Type B pancreatic cell (in vitro differentiated cells): ENCODE data around the gene RNF166. TPM values are rescaled to one million over a fixed set of nuclear protein-coding genes. Genes with fewer than 3 reads are reported as not detected.

ENCODE experiments used
- DNase-seq: peaks from one replicate; pipeline ENCODE4 v3.0.0; 2021; ENCODE audit warnings: mixed read lengths; ENCODE audit not compliant: unreplicated experiment; ENCODE audit errors: extremely low spot score
- H3K27ac Mint-ChIP-seq: 2 replicates; pipeline ENCODE4 v1.8.0; 2021; ENCODE audit warnings: mild to moderate bottlenecking, mixed read lengths
- H3K27me3 Mint-ChIP-seq: 2 replicates; pipeline ENCODE4 v1.8.0; 2021; ENCODE audit warnings: mixed read lengths
- H3K36me3 Mint-ChIP-seq: 2 replicates; pipeline ENCODE4 v1.8.0; 2021; ENCODE audit warnings: mixed read lengths
- H3K4me1 Mint-ChIP-seq: one replicate; pipeline ENCODE4 v1.8.0; 2021; ENCODE audit warnings: mixed read lengths; ENCODE audit not compliant: unreplicated experiment
- H3K4me3 Mint-ChIP-seq: 2 replicates; pipeline ENCODE4 v1.8.0; 2021; ENCODE audit warnings: mild to moderate bottlenecking, mixed read lengths
- H3K9me3 Mint-ChIP-seq: 2 replicates; pipeline ENCODE4 v1.8.0; 2021; ENCODE audit warnings: mixed read lengths
- CTCF ChIP-seq: fragments of 200-600 bp; sonication (generic); conservative IDR thresholded peaks from 2 replicates; pipeline ENCODE4 v1.5.0; 2021; ENCODE audit warnings: antibody characterized with exemption, mild to moderate bottlenecking
- total RNA-seq: library from RNA; stranded (reverse); gene quantifications from 2 replicates; pipeline ENCODE4 v1.2.1, GENCODE V29; 2021; ENCODE audit warnings: low replicate concordance

RNF166 gene
- total RNA-seq, 1 donor from 2014 or later = 20.1 TPM

GRCh38 chr16:88716601-88717001 is 10.4 kb upstream of the RNF166 start:
- H3K27ac Mint-ChIP-seq = no peak overlapping the region
- H3K27me3 Mint-ChIP-seq = no peaks in the 10 kb centered on the region
- H3K4me1 Mint-ChIP-seq = no peaks in the 10 kb centered on the region
- no peak for DNase-seq
- H3K36me3 Mint-ChIP-seq = no peaks in the 10 kb centered on the region
- H3K4me3 Mint-ChIP-seq = no peak overlapping the region
- TF ChIP-seq CTCF = no peak
- no peaks in the 10 kb centered on the region for H3K9me3 Mint-ChIP-seq

- Mint-ChIP-seq H3K4me3 (no peak overlapping the region), H3K4me1 (no peaks in the 10 kb centered on the region), H3K9me3 (no peaks in the 10 kb centered on the region), H3K27me3 (no peaks in the 10 kb centered on the region), H3K27ac (no peak overlapping the region), H3K36me3 (no peaks in the 10 kb centered on the region)
- no peak for TF ChIP-seq CTCF
- DNase-seq = no peak
Measured at GRCh38 chr16:88716201-88716600, 10.0 kb upstream of the RNF166 start.

GRCh38 chr16:88715312-88716190 is 9.3 kb upstream of the RNF166 start:
- H3K27me3 Mint-ChIP-seq = no peaks in the 10 kb centered on the region
- TF ChIP-seq CTCF = no peak
- H3K9me3 Mint-ChIP-seq = no peaks in the 10 kb centered on the region
- H3K36me3 Mint-ChIP-seq = no peaks in the 10 kb centered on the region
- no peak for DNase-seq
- H3K4me3 Mint-ChIP-seq = no peak overlapping the region
- no peaks in the 10 kb centered on the region for H3K4me1 Mint-ChIP-seq
- no peak overlapping the region for H3K27ac Mint-ChIP-seq

GRCh38 chr16:88714420-88715302 is 8.5 kb upstream of the RNF166 start:
- Mint-ChIP-seq H3K4me3 (no peak overlapping the region), H3K36me3 (no peaks in the 10 kb centered on the region), H3K4me1 (no peaks in the 10 kb centered on the region), H3K27ac (no peak overlapping the region), H3K9me3 (no peaks in the 10 kb centered on the region), H3K27me3 (no peaks in the 10 kb centered on the region)
- TF ChIP-seq CTCF = no peak
- no peak for DNase-seq

- Mint-ChIP-seq H3K4me1 (no peaks in the 10 kb centered on the region), H3K4me3 (no peak overlapping the region), H3K36me3 (no peaks in the 10 kb centered on the region), H3K27ac (no peak overlapping the region), H3K9me3 (no peaks in the 10 kb centered on the region), H3K27me3 (no peaks in the 10 kb centered on the region)
- no peak for DNase-seq
- no peak for TF ChIP-seq CTCF
Measured at GRCh38 chr16:88713568-88714419, 7.6 kb upstream of the RNF166 start.
